Hepatocyte (in vitro differentiated cells): ENCODE data around the gene ALG14.

Source experiments
- EZH2 ChIP-seq: fragments of 200-600 bp; sonication (generic); IDR thresholded peaks from 2 replicates; pipeline ENCODE4 v1.6.1; 2016; ENCODE audit warnings: antibody characterized with exemption, mild to moderate bottlenecking, borderline replicate concordance
- EZH2phosphoT487 ChIP-seq: fragments of 200-600 bp; sonication (generic); IDR thresholded peaks from one replicate; pipeline ENCODE4 v1.6.1; 2018; ENCODE audit warnings: antibody characterized with exemption, mild to moderate bottlenecking, low read depth, moderate library complexity; ENCODE audit not compliant: unreplicated experiment, severe bottlenecking
- TF ChIP-seq, protein P1 (sequence below): fragments of 200-600 bp; sonication (generic); IDR thresholded peaks from 2 replicates; pipeline ENCODE4 v1.5.1; 2016; ENCODE audit warnings: antibody characterized with exemption, mild to moderate bottlenecking; ENCODE audit not compliant: poor library complexity

DNA sequence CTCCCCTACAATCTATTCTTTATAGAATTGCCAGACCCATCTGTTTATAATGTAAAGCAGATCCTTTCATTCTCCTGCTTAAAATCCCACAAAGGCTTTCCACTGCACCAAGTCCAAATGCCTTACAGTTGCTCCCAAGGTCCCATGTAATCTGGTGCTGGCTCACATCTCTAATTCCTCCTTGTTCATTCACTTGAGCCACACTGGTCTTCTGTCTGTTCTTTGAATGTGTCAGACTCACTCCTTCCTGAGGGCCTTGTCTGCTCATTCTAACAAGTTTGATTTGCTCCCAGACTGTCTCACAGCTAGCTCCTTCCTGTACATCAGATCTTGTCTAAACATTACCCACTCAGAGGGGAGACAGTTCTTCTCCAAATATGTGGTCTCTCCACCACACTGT is 38.9 kb downstream of the ALG14 start:
- TF ChIP-seq, protein P1, sequence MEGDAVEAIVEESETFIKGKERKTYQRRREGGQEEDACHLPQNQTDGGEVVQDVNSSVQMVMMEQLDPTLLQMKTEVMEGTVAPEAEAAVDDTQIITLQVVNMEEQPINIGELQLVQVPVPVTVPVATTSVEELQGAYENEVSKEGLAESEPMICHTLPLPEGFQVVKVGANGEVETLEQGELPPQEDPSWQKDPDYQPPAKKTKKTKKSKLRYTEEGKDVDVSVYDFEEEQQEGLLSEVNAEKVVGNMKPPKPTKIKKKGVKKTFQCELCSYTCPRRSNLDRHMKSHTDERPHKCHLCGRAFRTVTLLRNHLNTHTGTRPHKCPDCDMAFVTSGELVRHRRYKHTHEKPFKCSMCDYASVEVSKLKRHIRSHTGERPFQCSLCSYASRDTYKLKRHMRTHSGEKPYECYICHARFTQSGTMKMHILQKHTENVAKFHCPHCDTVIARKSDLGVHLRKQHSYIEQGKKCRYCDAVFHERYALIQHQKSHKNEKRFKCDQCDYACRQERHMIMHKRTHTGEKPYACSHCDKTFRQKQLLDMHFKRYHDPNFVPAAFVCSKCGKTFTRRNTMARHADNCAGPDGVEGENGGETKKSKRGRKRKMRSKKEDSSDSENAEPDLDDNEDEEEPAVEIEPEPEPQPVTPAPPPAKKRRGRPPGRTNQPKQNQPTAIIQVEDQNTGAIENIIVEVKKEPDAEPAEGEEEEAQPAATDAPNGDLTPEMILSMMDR: no peak
- no peak for TF ChIP-seq EZH2phosphoT487
- TF ChIP-seq EZH2: no peak
